Hippocampal formation (tissue), 2 donors: ENCODE measurements around the gene ABCD3.

Source experiments
- DNase-seq, 2 donors: peaks; one replicate each; lab custom pipeline; 2025; lab: John Stamatoyannopoulos, UW

ABCD3 gene

GRCh38 chr1:94462606-94463005, 44.4 kb downstream of the ABCD3 start:
- no peak for DNase-seq

GRCh38 chr1:94463056-94463764, 45.0 kb downstream of the ABCD3 start:
- no peak for DNase-seq

GRCh38 chr1:94463765-94464330, 45.7 kb downstream of the ABCD3 start:
- DNase-seq, result peak in 1 of 2 donors; percentile 69

- no peak for DNase-seq
Measured at GRCh38 chr1:94468708-94469107, 50.5 kb downstream of the ABCD3 start.

GRCh38 chr1:94471271-94471670, 53.1 kb downstream of the ABCD3 start:
- DNase-seq, result no peak

- no peak for DNase-seq
Measured at GRCh38 chr1:94475232-94475631, 57.0 kb downstream of the ABCD3 start.

GRCh38 chr1:94479682-94480081, 61.5 kb downstream of the ABCD3 start:
- no peak for DNase-seq

GRCh38 chr1:94481473-94481933, 63.3 kb downstream of the ABCD3 start:
- peak; percentile 6 to 67 for DNase-seq

GRCh38 chr1:94486990-94487389, 68.8 kb downstream of the ABCD3 start:
- no peak for DNase-seq

- DNase-seq, result no peak
Measured at GRCh38 chr1:94490556-94490955, 72.4 kb downstream of the ABCD3 start.

- no peak for DNase-seq
Measured at GRCh38 chr1:94496076-94496755, 78.0 kb downstream of the ABCD3 start.

GRCh38 chr1:94501426-94501825, 83.2 kb downstream of the ABCD3 start:
- no peak for DNase-seq

- no peak for DNase-seq
Measured at GRCh38 chr1:94501935-94502334, 83.7 kb downstream of the ABCD3 start.

- no peak for DNase-seq
Measured at GRCh38 chr1:94503153-94503552, 85.0 kb downstream of the ABCD3 start.

- DNase-seq, result no peak
Measured at GRCh38 chr1:94504601-94505000, 86.4 kb downstream of the ABCD3 start.

- DNase-seq, result no peak
Measured at GRCh38 chr1:94512816-94513215, 94.6 kb downstream of the ABCD3 start.

GRCh38 chr1:94514095-94514727, 96.0 kb downstream of the ABCD3 start:
- no peak for DNase-seq

- DNase-seq, result no peak
Measured at GRCh38 chr1:94515296-94515947, 97.2 kb downstream of the ABCD3 start.

- no peak for DNase-seq
Measured at GRCh38 chr1:94519351-94519750, 101.2 kb downstream of the ABCD3 start.

GRCh38 chr1:94522304-94522703, 104.1 kb downstream of the ABCD3 start:
- peak in 1 of 2 donors; percentile 14 for DNase-seq

GRCh38 chr1:94524531-94524930, 106.3 kb downstream of the ABCD3 start:
- no peak for DNase-seq
